HepG2 (cell line): ENCODE results near the gene C16orf78.

Experiments
- FOXJ3 ChIP-seq: sonication (generic); formaldehyde crosslinking; IDR thresholded peaks from 2 replicates; pipeline ENCODE4 v1.4.0; 2020; ENCODE audit warnings: missing genetic modification reagents, mild to moderate bottlenecking, borderline replicate concordance
- JUN ChIP-seq: sonication (generic); formaldehyde crosslinking; IDR thresholded peaks from 2 replicates; pipeline ENCODE4 v1.4.0; 2020; ENCODE audit warnings: mild to moderate bottlenecking, missing genetic modification reagents
- POLR2A ChIP-seq, 2 experiments: IDR thresholded peaks; 2 replicates each; pipeline ENCODE4 v1.6.1; 2011; ENCODE audit warnings: low read depth in 2 of 2, low read length in 2 of 2, mild to moderate bottlenecking in 1 of 2, moderate library complexity in 1 of 2; ENCODE audit not compliant: insufficient read depth in 1 of 2
- RFX5 ChIP-seq: IDR thresholded peaks from 2 replicates; pipeline ENCODE4 v1.6.1; 2011; ENCODE audit warnings: low read depth, low read length, improper control_type of control experiment
- SIX4 ChIP-seq: sonication (generic); formaldehyde crosslinking; IDR thresholded peaks from 2 replicates; pipeline ENCODE4 v1.4.0; 2020; ENCODE audit warnings: missing genetic modification reagents
- TAF15 ChIP-seq: fragments of 200-400 bp; formaldehyde crosslinking; IDR thresholded peaks from one replicate; pipeline ENCODE4 v1.6.1; 2018; ENCODE audit warnings: mild to moderate bottlenecking, low read depth, low read length; ENCODE audit not compliant: poor library complexity, severe bottlenecking
- ZFX ChIP-seq: sonication (generic); formaldehyde crosslinking; IDR thresholded peaks from 2 replicates; pipeline ENCODE4 v1.4.0; 2020; ENCODE audit warnings: mild to moderate bottlenecking, low read depth, missing genetic modification reagents, moderate library complexity
- ZNF12 ChIP-seq: sonication (generic); formaldehyde crosslinking; IDR thresholded peaks from 2 replicates; pipeline ENCODE4 v1.5.0; 2020; ENCODE audit warnings: missing genetic modification reagents
- ZNF510 ChIP-seq: sonication (generic); formaldehyde crosslinking; IDR thresholded peaks from 2 replicates; pipeline ENCODE4 v1.4.0; 2020; ENCODE audit warnings: low read depth, mild to moderate bottlenecking, missing genetic modification reagents
- TF ChIP-seq, protein P1 (sequence below): sonication (generic); formaldehyde crosslinking; IDR thresholded peaks from 2 replicates; pipeline ENCODE4 v1.5.0; 2020; ENCODE audit warnings: mild to moderate bottlenecking, missing genetic modification reagents, moderate library complexity
- TF ChIP-seq, protein P2 (sequence below): sonication (generic); formaldehyde crosslinking; conservative IDR thresholded peaks from 2 replicates; pipeline ENCODE4 v1.4.0; 2020; ENCODE audit warnings: mild to moderate bottlenecking, missing genetic modification reagents, moderate library complexity
- TF ChIP-seq, protein P3 (sequence below): sonication (generic); formaldehyde crosslinking; IDR thresholded peaks from 2 replicates; pipeline ENCODE4 v1.5.1; 2020; ENCODE audit warnings: mild to moderate bottlenecking, missing genetic modification reagents, borderline replicate concordance
- TF ChIP-seq, protein P4 (sequence below): sonication (generic); formaldehyde crosslinking; IDR thresholded peaks from 2 replicates; pipeline ENCODE4 v1.8.0; 2022; ENCODE audit warnings: low read depth, missing genetic modification reagents

DNA sequence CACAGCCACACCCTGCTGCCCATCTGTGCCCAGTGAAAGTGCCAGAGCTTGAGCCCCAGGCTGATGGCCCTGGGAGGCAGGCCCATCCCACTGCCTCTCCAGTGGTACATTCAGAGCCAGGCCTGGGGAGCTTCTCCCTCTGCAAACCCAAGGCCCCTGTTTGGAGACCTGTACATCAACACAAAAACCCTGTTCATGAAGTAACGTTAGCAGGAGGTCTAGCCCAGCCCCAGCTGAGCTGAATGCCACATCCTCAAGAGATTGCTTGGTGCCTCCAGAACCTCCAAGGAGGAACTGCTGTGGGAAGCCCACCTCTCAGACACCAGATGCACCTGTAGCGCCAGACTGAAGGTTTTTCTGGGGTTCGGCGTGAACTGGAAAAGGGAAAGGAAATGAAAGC is 31.5 kb downstream of the C16orf78 start:
- TF ChIP-seq SIX4: no peak
- TF ChIP-seq RFX5: no peak
- TF ChIP-seq, protein P1, sequence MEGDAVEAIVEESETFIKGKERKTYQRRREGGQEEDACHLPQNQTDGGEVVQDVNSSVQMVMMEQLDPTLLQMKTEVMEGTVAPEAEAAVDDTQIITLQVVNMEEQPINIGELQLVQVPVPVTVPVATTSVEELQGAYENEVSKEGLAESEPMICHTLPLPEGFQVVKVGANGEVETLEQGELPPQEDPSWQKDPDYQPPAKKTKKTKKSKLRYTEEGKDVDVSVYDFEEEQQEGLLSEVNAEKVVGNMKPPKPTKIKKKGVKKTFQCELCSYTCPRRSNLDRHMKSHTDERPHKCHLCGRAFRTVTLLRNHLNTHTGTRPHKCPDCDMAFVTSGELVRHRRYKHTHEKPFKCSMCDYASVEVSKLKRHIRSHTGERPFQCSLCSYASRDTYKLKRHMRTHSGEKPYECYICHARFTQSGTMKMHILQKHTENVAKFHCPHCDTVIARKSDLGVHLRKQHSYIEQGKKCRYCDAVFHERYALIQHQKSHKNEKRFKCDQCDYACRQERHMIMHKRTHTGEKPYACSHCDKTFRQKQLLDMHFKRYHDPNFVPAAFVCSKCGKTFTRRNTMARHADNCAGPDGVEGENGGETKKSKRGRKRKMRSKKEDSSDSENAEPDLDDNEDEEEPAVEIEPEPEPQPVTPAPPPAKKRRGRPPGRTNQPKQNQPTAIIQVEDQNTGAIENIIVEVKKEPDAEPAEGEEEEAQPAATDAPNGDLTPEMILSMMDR (CRISPR knock-in tag): no peak
- no peak for TF ChIP-seq POLR2A (IDR thresholded peaks at IDR 0.05; ENCODE audit: insufficient read depth in 1 of 2, low read depth in 2 of 2, low read length in 2 of 2)
- TF ChIP-seq FOXJ3 (CRISPR knock-in tag): no peak
- TF ChIP-seq, protein P2, sequence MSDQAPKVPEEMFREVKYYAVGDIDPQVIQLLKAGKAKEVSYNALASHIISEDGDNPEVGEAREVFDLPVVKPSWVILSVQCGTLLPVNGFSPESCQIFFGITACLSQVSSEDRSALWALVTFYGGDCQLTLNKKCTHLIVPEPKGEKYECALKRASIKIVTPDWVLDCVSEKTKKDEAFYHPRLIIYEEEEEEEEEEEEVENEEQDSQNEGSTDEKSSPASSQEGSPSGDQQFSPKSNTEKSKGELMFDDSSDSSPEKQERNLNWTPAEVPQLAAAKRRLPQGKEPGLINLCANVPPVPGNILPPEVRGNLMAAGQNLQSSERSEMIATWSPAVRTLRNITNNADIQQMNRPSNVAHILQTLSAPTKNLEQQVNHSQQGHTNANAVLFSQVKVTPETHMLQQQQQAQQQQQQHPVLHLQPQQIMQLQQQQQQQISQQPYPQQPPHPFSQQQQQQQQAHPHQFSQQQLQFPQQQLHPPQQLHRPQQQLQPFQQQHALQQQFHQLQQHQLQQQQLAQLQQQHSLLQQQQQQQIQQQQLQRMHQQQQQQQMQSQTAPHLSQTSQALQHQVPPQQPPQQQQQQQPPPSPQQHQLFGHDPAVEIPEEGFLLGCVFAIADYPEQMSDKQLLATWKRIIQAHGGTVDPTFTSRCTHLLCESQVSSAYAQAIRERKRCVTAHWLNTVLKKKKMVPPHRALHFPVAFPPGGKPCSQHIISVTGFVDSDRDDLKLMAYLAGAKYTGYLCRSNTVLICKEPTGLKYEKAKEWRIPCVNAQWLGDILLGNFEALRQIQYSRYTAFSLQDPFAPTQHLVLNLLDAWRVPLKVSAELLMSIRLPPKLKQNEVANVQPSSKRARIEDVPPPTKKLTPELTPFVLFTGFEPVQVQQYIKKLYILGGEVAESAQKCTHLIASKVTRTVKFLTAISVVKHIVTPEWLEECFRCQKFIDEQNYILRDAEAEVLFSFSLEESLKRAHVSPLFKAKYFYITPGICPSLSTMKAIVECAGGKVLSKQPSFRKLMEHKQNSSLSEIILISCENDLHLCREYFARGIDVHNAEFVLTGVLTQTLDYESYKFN (CRISPR knock-in tag): no peak
- TF ChIP-seq ZNF12 (CRISPR knock-in tag): no peak
- TF ChIP-seq, protein P3, sequence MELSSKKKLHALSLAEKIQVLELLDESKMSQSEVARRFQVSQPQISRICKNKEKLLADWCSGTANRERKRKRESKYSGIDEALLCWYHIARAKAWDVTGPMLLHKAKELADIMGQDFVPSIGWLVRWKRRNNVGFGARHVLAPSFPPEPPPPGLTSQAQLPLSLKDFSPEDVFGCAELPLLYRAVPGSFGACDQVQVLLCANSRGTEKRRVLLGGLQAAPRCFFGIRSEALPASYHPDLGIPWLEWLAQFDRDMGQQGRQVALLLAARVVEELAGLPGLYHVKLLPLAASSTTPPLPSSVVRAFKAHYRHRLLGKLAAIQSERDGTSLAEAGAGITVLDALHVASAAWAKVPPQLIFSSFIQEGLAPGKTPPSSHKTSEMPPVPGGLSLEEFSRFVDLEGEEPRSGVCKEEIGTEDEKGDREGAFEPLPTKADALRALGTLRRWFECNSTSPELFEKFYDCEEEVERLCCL (CRISPR knock-in tag): no peak
- TF ChIP-seq, protein P4, sequence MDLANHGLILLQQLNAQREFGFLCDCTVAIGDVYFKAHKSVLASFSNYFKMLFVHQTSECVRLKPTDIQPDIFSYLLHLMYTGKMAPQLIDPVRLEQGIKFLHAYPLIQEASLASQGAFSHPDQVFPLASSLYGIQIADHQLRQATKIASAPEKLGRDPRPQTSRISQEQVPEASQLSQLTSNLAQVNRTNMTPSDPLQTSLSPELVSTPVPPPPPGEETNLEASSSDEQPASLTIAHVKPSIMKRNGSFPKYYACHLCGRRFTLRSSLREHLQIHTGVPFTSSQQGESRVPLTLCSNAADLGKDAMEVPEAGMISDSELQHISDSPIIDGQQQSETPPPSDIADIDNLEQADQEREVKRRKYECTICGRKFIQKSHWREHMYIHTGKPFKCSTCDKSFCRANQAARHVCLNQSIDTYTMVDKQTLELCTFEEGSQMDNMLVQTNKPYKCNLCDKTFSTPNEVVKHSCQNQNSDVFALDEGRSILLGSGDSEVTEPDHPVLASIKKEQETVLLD (CRISPR knock-in tag): no peak
- TF ChIP-seq ZNF510 (CRISPR knock-in tag): no peak
- TF ChIP-seq JUN: no peak
- TF ChIP-seq TAF15: no peak
- TF ChIP-seq ZFX: no peak
